GM12801 (cell line): Measurements from ENCODE around the gene MAP4K5.

ENCODE experiments used
- CTCF ChIP-seq: IDR thresholded peaks from one replicate; pipeline ENCODE4 v1.5.1; 2011; ENCODE audit warnings: control low read depth; ENCODE audit not compliant: insufficient read length; ENCODE audit errors: extremely low read depth

The MAP4K5 gene

GRCh38 chr14:50388256-50388931, 144.0 kb downstream of the MAP4K5 start:
- no peak for TF ChIP-seq CTCF

- TF ChIP-seq CTCF, result no peak
Measured at GRCh38 chr14:50387548-50387947, 144.8 kb downstream of the MAP4K5 start.

GRCh38 chr14:50383618-50384225, 148.6 kb downstream of the MAP4K5 start:
- no peak for TF ChIP-seq CTCF

- TF ChIP-seq CTCF, result no peak
Measured at GRCh38 chr14:50381823-50382287, 150.5 kb downstream of the MAP4K5 start.

- TF ChIP-seq CTCF, result no peak
Measured at GRCh38 chr14:50381008-50381407, 151.4 kb downstream of the MAP4K5 start.

GRCh38 chr14:50380455-50380854, 151.9 kb downstream of the MAP4K5 start:
- TF ChIP-seq CTCF, result no peak

- TF ChIP-seq CTCF, result no peak
Measured at GRCh38 chr14:50379563-50379962, 152.8 kb downstream of the MAP4K5 start.
